HCT116 (cell line): Measurements from ENCODE around the gene UTS2B. TPM values are rescaled to one million over a fixed set of nuclear protein-coding genes. Genes with fewer than 3 reads are reported as not detected.

Experiments
- ATAC-seq: fragments of 200-7000 bp; cut with Tn5 transposase; 2 replicates; pipeline ENCODE4 v1.9.1; 2020; ENCODE audit warnings: mild to moderate bottlenecking, moderate library complexity
- BruUV-seq: library from RNA; stranded (reverse); fragments of 400-500 nt; replicated peaks from 2 replicates; lab custom pipeline; 2021; lab: Mats Ljungman, UMichigan
- CTCF ChIA-PET: fragments of 300-600 bp; sonication (Branson Sonifier 250); formaldehyde crosslinking; loops from one replicate; lab custom pipeline; 2021; ENCODE audit warnings: antibody characterized with exemption; lab: Charles Lee
- POLR2A ChIA-PET: fragments of 300-600, 350-600 bp; sonication (Branson Sonifier 250); formaldehyde crosslinking; loops from one replicate; lab custom pipeline; 2021; ENCODE audit warnings: antibody characterized with exemption; lab: Charles Lee
- RAD21 ChIA-PET, 2 experiments: fragments of 300-600 bp; sonication (Branson Sonifier 250); formaldehyde crosslinking; loops; one replicate each; lab custom pipeline; 2023; ENCODE audit warnings: low total read pairs in 2 of 2; ENCODE audit not compliant: uncharacterized antibody in 2 of 2, unreplicated experiment in 2 of 2, low non-redundant PET in 1 of 2; lab: Charles Lee
- DNase-seq: peaks from one replicate; pipeline ENCODE4 v3.0.0-alpha.2; 2010; ENCODE audit warnings: low read depth, low spot score
- H2AFZ ChIP-seq: fragments of 200-600 bp; shearing (Covaris generic), sonication (generic); 2 replicates; pipeline ENCODE4 v1.6.1; 2017; ENCODE audit warnings: low read depth, mixed run types, mixed read lengths, antibody characterized with exemption, low read length; ENCODE audit not compliant: poor library complexity, severe bottlenecking
- H3K27ac ChIP-seq: 2 replicates; pipeline ENCODE4 v1.5.1; 2012; ENCODE audit warnings: low read depth, low read length
- H3K27me3 ChIP-seq: fragments of 200-600 bp; sonication (generic); 2 replicates; pipeline ENCODE4 v1.6.1; 2016; ENCODE audit warnings: mixed run types, low read length, mixed read lengths; ENCODE audit not compliant: insufficient read depth
- H3K36me3 ChIP-seq, 2 experiments: fragments of 200-500 bp in 1 of 2; fragments of 200-600 bp in 1 of 2; sonication (Bioruptor generic) in 1 of 2; sonication (generic) in 1 of 2; 2 replicates each; pipeline versions ENCODE4 v1.5.1 to v1.6.1; 2014 to 2016; ENCODE audit warnings: low read length in 2 of 2, inconsistent platforms in 1 of 2, mixed read lengths in 1 of 2, mixed run types in 1 of 2; ENCODE audit not compliant: insufficient read depth in 2 of 2, control insufficient read depth in 1 of 2
- H3K4me1 ChIP-seq, 2 experiments: fragments of 200-600 bp in 1 of 2; sonication (generic) in 1 of 2; 2 replicates each; pipeline versions ENCODE4 v1.5.1 to v1.6.1; 2012 to 2017; ENCODE audit warnings: low read length in 2 of 2, inconsistent platforms in 1 of 2, mild to moderate bottlenecking in 1 of 2, mixed read lengths in 1 of 2, mixed run types in 1 of 2, moderate library complexity in 1 of 2; ENCODE audit not compliant: insufficient read depth in 2 of 2, control insufficient read depth in 1 of 2
- H3K4me2 ChIP-seq: fragments of 200-600 bp; sonication (generic); 2 replicates; pipeline ENCODE4 v1.6.1; 2017; ENCODE audit warnings: mixed run types, low read length, mixed read lengths
- H3K4me3 ChIP-seq, 2 experiments: fragments of 200-600 bp in 1 of 2; sonication (generic) in 1 of 2; replicated peaks in 1 of 2; 2 replicates each; pipeline ENCODE4 v1.5.1; 2011 to 2016; ENCODE audit warnings: low read length in 2 of 2, control low read depth in 1 of 2, low read depth in 1 of 2, mild to moderate bottlenecking in 1 of 2, mixed read lengths in 1 of 2, mixed run types in 1 of 2
- H3K79me2 ChIP-seq: fragments of 200-600 bp; sonication (generic); 2 replicates; pipeline ENCODE4 v1.6.1; 2017; ENCODE audit warnings: mild to moderate bottlenecking, mixed run types, low read length, moderate library complexity, mixed read lengths; ENCODE audit not compliant: insufficient read depth
- H3K9ac ChIP-seq: fragments of 200-600 bp; sonication (generic); 2 replicates; pipeline ENCODE4 v1.6.1; 2016; ENCODE audit warnings: low read length, mixed read lengths
- H3K9me2 ChIP-seq: fragments of 200-600 bp; sonication (generic), shearing (Covaris generic); 2 replicates; pipeline ENCODE4 v1.6.1; 2017; ENCODE audit warnings: mixed run types, mild to moderate bottlenecking, moderate library complexity; ENCODE audit not compliant: insufficient read depth
- H3K9me3 ChIP-seq, 2 experiments: fragments of 200-500 bp in 1 of 2; fragments of 200-600 bp in 1 of 2; sonication (Bioruptor generic) in 1 of 2; sonication (generic) in 1 of 2; 2 replicates each; pipeline ENCODE4 v1.6.1; 2014 to 2017; ENCODE audit warnings: low read length in 2 of 2, mixed read lengths in 2 of 2, inconsistent platforms in 1 of 2, low read depth in 1 of 2, mild to moderate bottlenecking in 1 of 2, mixed run types in 1 of 2, moderate library complexity in 1 of 2; ENCODE audit not compliant: control insufficient read depth in 1 of 2, insufficient read depth in 1 of 2
- H4K20me1 ChIP-seq: fragments of 200-600 bp; sonication (generic), shearing (Covaris generic); 2 replicates; pipeline ENCODE4 v1.6.1; 2017; ENCODE audit warnings: mixed run types, mild to moderate bottlenecking, moderate library complexity; ENCODE audit not compliant: insufficient read depth
- ATF3 ChIP-seq: IDR thresholded peaks from 2 replicates; pipeline ENCODE4 v1.6.1; 2012
- EGR1 ChIP-seq: IDR thresholded peaks from 2 replicates; pipeline ENCODE4 v1.6.1; 2012; ENCODE audit warnings: low read depth
- ELF1 ChIP-seq: IDR thresholded peaks from 2 replicates; pipeline ENCODE4 v1.6.1; 2012; ENCODE audit warnings: low read depth, borderline replicate concordance
- EZH2 ChIP-seq: fragments of 200-600 bp; sonication (generic); IDR thresholded peaks from 2 replicates; pipeline ENCODE4 v1.6.1; 2017; ENCODE audit warnings: antibody characterized with exemption, mixed run types
- EZH2phosphoT487 ChIP-seq: fragments of 200-600 bp; IDR thresholded peaks from 2 replicates; pipeline ENCODE4 v1.6.1; 2018; ENCODE audit warnings: antibody characterized with exemption, borderline replicate concordance
- FOSL1 ChIP-seq: IDR thresholded peaks from 2 replicates; pipeline ENCODE4 v1.6.1; 2012; ENCODE audit warnings: low read depth
- JUND ChIP-seq: IDR thresholded peaks from 2 replicates; pipeline ENCODE4 v1.6.1; 2012
- MAX ChIP-seq: IDR thresholded peaks from 2 replicates; pipeline ENCODE4 v1.6.1; 2012
- POLR2A ChIP-seq: IDR thresholded peaks from 2 replicates; pipeline ENCODE4 v1.7.0; 2011; ENCODE audit warnings: borderline replicate concordance; ENCODE audit not compliant: insufficient read depth, insufficient read length; ENCODE audit errors: extremely low read depth
- POLR2AphosphoS5 ChIP-seq: IDR thresholded peaks from 2 replicates; pipeline ENCODE4 v1.6.1; 2011; ENCODE audit warnings: mild to moderate bottlenecking, low read depth, low read length, moderate library complexity
- RAD21 ChIP-seq: IDR thresholded peaks from 2 replicates; pipeline ENCODE4 v1.6.1; 2012; ENCODE audit warnings: low read depth, mild to moderate bottlenecking
- SIN3A ChIP-seq: IDR thresholded peaks from 2 replicates; pipeline ENCODE4 v1.6.1; 2012; ENCODE audit warnings: low read depth
- SP1 ChIP-seq: IDR thresholded peaks from 2 replicates; pipeline ENCODE4 v1.6.1; 2012; ENCODE audit warnings: low read depth
- SRF ChIP-seq: IDR thresholded peaks from 2 replicates; pipeline ENCODE4 v1.6.1; 2012; ENCODE audit warnings: low read depth
- YY1 ChIP-seq: IDR thresholded peaks from 2 replicates; pipeline ENCODE4 v1.6.1; 2011; ENCODE audit warnings: low read length, low read depth, moderate library complexity, mild to moderate bottlenecking; ENCODE audit not compliant: insufficient replicate concordance; ENCODE audit errors: extremely low read depth
- ZBTB33 ChIP-seq: IDR thresholded peaks from 2 replicates; pipeline ENCODE4 v1.6.1; 2011; ENCODE audit warnings: mild to moderate bottlenecking, low read length, moderate library complexity; ENCODE audit not compliant: insufficient replicate concordance; ENCODE audit errors: extremely low read depth
- ZFX ChIP-seq: fragments of 450-650 bp; IDR thresholded peaks from 2 replicates; pipeline ENCODE4 v1.6.1; 2017
- ZNF274 ChIP-seq: fragments of 200-500 bp; sonication (Bioruptor generic); IDR thresholded peaks from 2 replicates; pipeline ENCODE4 v1.6.1; 2014; ENCODE audit warnings: mild to moderate bottlenecking, low read depth, low read length, inconsistent platforms
- intact Hi-C: fragments of 100-400 bp; cut with micrococcal nuclease; formaldehyde crosslinking; loops from 2 replicates; pipeline ENCODE4 v1.10.0; 2022
- total RNA-seq: library from RNA; stranded (reverse); gene quantifications from one replicate; pipeline ENCODE4 v1.2.1, GENCODE V29; 2021; ENCODE audit not compliant: unreplicated experiment

UTS2B gene
- total RNA-seq, 1 experiment from 2014 or later, result 0.59 TPM

- TF ChIP-seq FOSL1 (no peak), ATF3 (no peak)
Observed at GRCh38 chr3:191296041-191296541, 34.2 kb downstream of the UTS2B start (continued).

- Histone ChIP-seq H3K36me3 (no peaks in the 10 kb centered on the region), H3K27ac (no peak overlapping the region), H3K4me1 (no peaks in the 10 kb centered on the region), H3K9ac (no peak overlapping the region), H4K20me1 (no peaks in the 10 kb centered on the region), H2AFZ (no peak overlapping the region), H3K4me2 (no peak overlapping the region), H3K79me2 (no peaks in the 10 kb centered on the region), H3K9me3 (no peaks in the 10 kb centered on the region), H3K9me2 (no peaks in the 10 kb centered on the region), H3K4me3 (no peak overlapping the region), H3K27me3 (no peaks in the 10 kb centered on the region)
- POLR2A ChIA-PET, result no interaction called here
- no peak for TF ChIP-seq ZNF274
- TF ChIP-seq EZH2, result no peak
- no peak for TF ChIP-seq SP1
- no peak for TF ChIP-seq POLR2A
- no peak for TF ChIP-seq FOSL1
- TF ChIP-seq EZH2phosphoT487, result no peak
- TF ChIP-seq EGR1, result no peak
- TF ChIP-seq YY1, result no peak
- TF ChIP-seq ZFX, result no peak
- TF ChIP-seq SRF, result no peak
- no peak for TF ChIP-seq SIN3A
- no peak for TF ChIP-seq ELF1
- no peak for TF ChIP-seq RAD21
- TF ChIP-seq ATF3, result no peak
- TF ChIP-seq ZBTB33, result no peak
- no peak for TF ChIP-seq MAX
- no peak for TF ChIP-seq POLR2AphosphoS5
- no peak for TF ChIP-seq JUND
- no peak for DNase-seq
- intact Hi-C loops, result no loop called here
- ATAC-seq, result no peak
- CTCF ChIA-PET, result no interaction called here
- RAD21 ChIA-PET, result no interaction called here
- BruUV-seq, result no TSS peak
Observed at GRCh38 chr3:191294291-191294690, 36.0 kb downstream of the UTS2B start.
